Liver (tissue), 9 donors: Measurements from ENCODE around the gene RUNDC3A. TPM values are rescaled to one million over a fixed set of nuclear protein-coding genes. Genes with fewer than 3 reads are reported as not detected.
"Not testable (repeated sequence)": the region's sequence is repeated elsewhere in the genome, so short reads cannot be mapped to it uniquely, and the experiment has no call there.

Source experiments
- DNase-seq: peaks from one replicate; pipeline ENCODE4 v3.0.0-alpha.2; 2017; ENCODE audit warnings: low spot score
- H3K27ac ChIP-seq, 2 donors: one replicate each; pipeline ENCODE4 v1.7.0; 2013; ENCODE audit warnings: inconsistent platforms in 2 of 2, low read length in 2 of 2, control low read depth in 1 of 2, low read depth in 1 of 2, mild to moderate bottlenecking in 1 of 2
- H3K27me3 ChIP-seq, 4 donors: one replicate each; pipeline versions ENCODE4 v1.6.1 to v1.7.0; 2013; ENCODE audit warnings: low read length in 3 of 4, inconsistent platforms in 1 of 4, mild to moderate bottlenecking in 1 of 4, moderate library complexity in 1 of 4; ENCODE audit not compliant: control insufficient read depth in 4 of 4, insufficient read depth in 4 of 4
- H3K36me3 ChIP-seq, 4 donors: one replicate each; pipeline versions ENCODE4 v1.6.1 to v1.7.0; 2013; ENCODE audit warnings: low read length in 3 of 4, mild to moderate bottlenecking in 3 of 4, low read depth in 1 of 4, moderate library complexity in 1 of 4; ENCODE audit not compliant: control insufficient read depth in 4 of 4, insufficient read depth in 3 of 4
- H3K4me1 ChIP-seq, 4 donors: one replicate each; pipeline versions ENCODE4 v1.6.1 to v1.7.0; 2013; ENCODE audit warnings: low read length in 3 of 4, mild to moderate bottlenecking in 3 of 4, moderate library complexity in 1 of 4; ENCODE audit not compliant: control insufficient read depth in 4 of 4, insufficient read depth in 4 of 4
- H3K4me3 ChIP-seq, 3 donors: one replicate each; pipeline versions ENCODE4 v1.6.1 to v1.7.0; 2013; ENCODE audit warnings: low read length in 3 of 3, control low read depth in 1 of 3, low read depth in 1 of 3, mild to moderate bottlenecking in 1 of 3
- H3K9ac ChIP-seq, 2 donors: one replicate each; pipeline ENCODE4 v1.7.0; 2013; ENCODE audit warnings: low read length in 2 of 2, mild to moderate bottlenecking in 2 of 2, moderate library complexity in 2 of 2, control low read depth in 1 of 2, low read depth in 1 of 2
- H3K9me3 ChIP-seq, 4 donors: one replicate each; pipeline versions ENCODE4 v1.6.1 to v1.7.0; 2013; ENCODE audit warnings: low read length in 3 of 4; ENCODE audit not compliant: control insufficient read depth in 4 of 4
- EGR1 ChIP-seq, 2 donors: IDR thresholded peaks; 2 replicates each; pipeline ENCODE4 v1.6.1; 2016 to 2018; ENCODE audit warnings: antibody characterized with exemption in 2 of 2, low read depth in 2 of 2
- FOXA1 ChIP-seq: IDR thresholded peaks from 2 replicates; pipeline ENCODE4 v1.6.1; 2016; ENCODE audit warnings: antibody characterized with exemption
- FOXA2 ChIP-seq: IDR thresholded peaks from 2 replicates; pipeline ENCODE4 v1.6.1; 2016; ENCODE audit warnings: antibody characterized with exemption
- GABPA ChIP-seq, 2 donors: IDR thresholded peaks in 1 of 2; conservative IDR thresholded peaks in 1 of 2; 2 replicates each; pipeline ENCODE4 v1.6.1; 2016; ENCODE audit warnings: antibody characterized with exemption in 2 of 2, mild to moderate bottlenecking in 1 of 2, moderate library complexity in 1 of 2
- HNF4G ChIP-seq: IDR thresholded peaks from 2 replicates; pipeline ENCODE4 v1.6.1; 2016; ENCODE audit warnings: antibody characterized with exemption
- NR2F2 ChIP-seq: IDR thresholded peaks from 2 replicates; pipeline ENCODE4 v1.6.1; 2016; ENCODE audit warnings: antibody characterized with exemption
- RAD21 ChIP-seq, 2 donors: IDR thresholded peaks; 2 replicates each; pipeline ENCODE4 v1.6.1; 2016; ENCODE audit warnings: antibody characterized with exemption in 2 of 2, mild to moderate bottlenecking in 2 of 2
- RXRA ChIP-seq, 2 donors: IDR thresholded peaks; 2 replicates each; pipeline ENCODE4 v1.6.1; 2017 to 2018; ENCODE audit warnings: antibody characterized with exemption in 2 of 2, mild to moderate bottlenecking in 1 of 2
- TAF1 ChIP-seq: conservative IDR thresholded peaks from 2 replicates; pipeline ENCODE4 v1.6.1; 2016; ENCODE audit warnings: antibody characterized with exemption, mild to moderate bottlenecking
- ZBTB33 ChIP-seq: IDR thresholded peaks from 2 replicates; pipeline ENCODE4 v1.6.1; 2016; ENCODE audit warnings: antibody characterized with exemption
- WGBS: extraction: QIAGEN DNeasy Blood & Tissue Kit; methylation state at CpG from one replicate; pipeline ENCODE4 v1.1.7; 2013; 5-methylcytosine and 5-hydroxymethylcytosine counted together
- polyA plus RNA-seq, 2 donors: library from polyadenylated mRNA; stranded (reverse) in 1 of 2; unstranded in 1 of 2; fragments of 200-250 nt in 1 of 2; fragments of >200 nt in 1 of 2; fragmentation: Nextera tagmentation in 1 of 2; extraction: Ambion mirVana in 1 of 2; gene quantifications; one replicate each; pipeline versions ENCODE4 v1.2.1 to v1.2.3, GENCODE V29; 2013 to 2015
- total RNA-seq, 2 donors: library from RNA; depleted of rRNA; stranded (reverse); fragments of >200 nt; gene quantifications; one replicate each; pipeline ENCODE4 v1.2.3, GENCODE V29; 2014
- TF ChIP-seq, protein P1 (sequence below): IDR thresholded peaks from 2 replicates; pipeline ENCODE4 v1.6.1; 2016; ENCODE audit warnings: antibody characterized with exemption
- TF ChIP-seq, protein P2 (sequence below): fragments of 150-350 bp; IDR thresholded peaks from 2 replicates; pipeline ENCODE4 v1.5.1; 2017; ENCODE audit warnings: improper control_type of control experiment, low read depth, low read length; ENCODE audit not compliant: missing input control
- donor health status: healthy.
- donor health status: healthy.
- donor health status: healthy.
- donor health status: healthy.
- donor health status: healthy.

The RUNDC3A gene
- total and polyA plus RNA-seq, 4 donors = 0.05 to 17.0 (median 0.06) TPM; not detected in 1

GRCh38 chr17:44327715-44328449, 19.5 kb downstream of the RUNDC3A start:
- 83% methylated on average over 7 of the region's 7 CpGs for WGBS
- peaks cover 5 to 34% (median 17%) of the 10 kb centered on the region in 4 donors for H3K4me1 ChIP-seq
- no peaks in the 10 kb centered on the region for H3K27me3 ChIP-seq
- DNase-seq = no peak
- TF ChIP-seq ZBTB33 (no peak), TAF1 (no peak), RXRA (IDR thresholded peaks at IDR 0.05) (no peak), GABPA (IDR thresholded peaks at IDR 0.05 in 1 of 2, conservative IDR thresholded peaks at IDR 0.05 in 1 of 2) (no peak), FOXA2 (no peak), RAD21 (IDR thresholded peaks at IDR 0.05) (no peak), HNF4G (no peak), EGR1 (IDR thresholded peaks at IDR 0.05; ENCODE audit: low read depth in 2 of 2) (no peak), NR2F2 (no peak), FOXA1 (no peak)
- TF ChIP-seq, protein P1, sequence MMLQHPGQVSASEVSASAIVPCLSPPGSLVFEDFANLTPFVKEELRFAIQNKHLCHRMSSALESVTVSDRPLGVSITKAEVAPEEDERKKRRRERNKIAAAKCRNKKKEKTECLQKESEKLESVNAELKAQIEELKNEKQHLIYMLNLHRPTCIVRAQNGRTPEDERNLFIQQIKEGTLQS = no peak
- TF ChIP-seq, protein P2, sequence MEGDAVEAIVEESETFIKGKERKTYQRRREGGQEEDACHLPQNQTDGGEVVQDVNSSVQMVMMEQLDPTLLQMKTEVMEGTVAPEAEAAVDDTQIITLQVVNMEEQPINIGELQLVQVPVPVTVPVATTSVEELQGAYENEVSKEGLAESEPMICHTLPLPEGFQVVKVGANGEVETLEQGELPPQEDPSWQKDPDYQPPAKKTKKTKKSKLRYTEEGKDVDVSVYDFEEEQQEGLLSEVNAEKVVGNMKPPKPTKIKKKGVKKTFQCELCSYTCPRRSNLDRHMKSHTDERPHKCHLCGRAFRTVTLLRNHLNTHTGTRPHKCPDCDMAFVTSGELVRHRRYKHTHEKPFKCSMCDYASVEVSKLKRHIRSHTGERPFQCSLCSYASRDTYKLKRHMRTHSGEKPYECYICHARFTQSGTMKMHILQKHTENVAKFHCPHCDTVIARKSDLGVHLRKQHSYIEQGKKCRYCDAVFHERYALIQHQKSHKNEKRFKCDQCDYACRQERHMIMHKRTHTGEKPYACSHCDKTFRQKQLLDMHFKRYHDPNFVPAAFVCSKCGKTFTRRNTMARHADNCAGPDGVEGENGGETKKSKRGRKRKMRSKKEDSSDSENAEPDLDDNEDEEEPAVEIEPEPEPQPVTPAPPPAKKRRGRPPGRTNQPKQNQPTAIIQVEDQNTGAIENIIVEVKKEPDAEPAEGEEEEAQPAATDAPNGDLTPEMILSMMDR = no peak
- H3K9me3 ChIP-seq = no peaks in the 10 kb centered on the region
- H3K27ac ChIP-seq = no peak overlapping the region
- H3K4me3 ChIP-seq = no peak overlapping the region
- no peaks in the 10 kb centered on the region for H3K36me3 ChIP-seq
- no peak overlapping the region for H3K9ac ChIP-seq

GRCh38 chr17:44329516-44329915, 21.1 kb downstream of the RUNDC3A start:
- not testable (repeated sequence) for H3K9ac ChIP-seq, H3K27me3 ChIP-seq

DNA sequence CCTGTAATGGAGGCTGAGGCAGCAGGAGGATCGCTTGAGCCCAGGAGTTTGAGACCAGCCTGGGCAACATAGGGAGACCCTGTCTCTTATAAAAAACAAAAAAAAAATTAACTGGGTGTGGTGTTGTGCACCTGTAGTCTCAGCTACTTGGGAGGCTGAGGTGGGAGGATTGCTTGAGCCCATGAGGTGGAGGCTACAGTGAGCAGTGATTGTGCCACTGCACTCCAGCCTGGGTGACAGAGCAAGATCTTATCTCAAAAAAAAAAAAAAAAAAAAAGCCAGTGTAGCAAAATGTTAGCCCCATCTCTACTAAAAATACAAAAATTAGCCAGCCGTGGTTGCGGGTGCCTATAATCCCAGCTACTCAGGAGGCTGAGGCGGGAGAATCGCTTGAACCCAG, 21.9 kb downstream of the RUNDC3A start:
- not testable (repeated sequence) for H3K9me3 ChIP-seq, H3K4me3 ChIP-seq, H3K27me3 ChIP-seq, H3K36me3 ChIP-seq, H3K27ac ChIP-seq, DNase-seq, H3K9ac ChIP-seq
- peaks cover 1 to 18% (median 7%) of the 10 kb centered on the region in 4 donors for H3K4me1 ChIP-seq
- 92% methylated on average over 5 of the region's 5 CpGs for WGBS

More at GRCh38 chr17:44329516-44329915, 21.1 kb downstream of the RUNDC3A start:
- H3K4me3 ChIP-seq, H3K9me3 ChIP-seq, DNase-seq, H3K36me3 ChIP-seq, H3K27ac ChIP-seq: not testable (repeated sequence)
- 90% methylated on average over 7 of the region's 7 CpGs for WGBS
- H3K4me1 ChIP-seq = peaks cover 1 to 22% (median 7%) of the 10 kb centered on the region in 4 donors
